Uterus (tissue), 4 donors: ENCODE measurements around the gene RBP5. TPM values are rescaled to one million over a fixed set of nuclear protein-coding genes. Genes with fewer than 3 reads are reported as not detected.

Experiments used
- DNase-seq, 2 donors: peaks; one replicate each; pipeline ENCODE4 v3.0.0-alpha.2; 2019 to 2020
- H3K27ac ChIP-seq, 2 donors: fragments of 200-600 bp; sonication (generic); 1 replicate in 1 of 2; 2 replicates in 1 of 2; pipeline ENCODE4 v1.5.1; 2016 to 2018
- H3K27me3 ChIP-seq, 2 donors: fragments of 200-600 bp; sonication (generic); one replicate each; pipeline ENCODE4 v1.5.1; 2018 to 2019; ENCODE audit warnings: control low read depth in 1 of 2
- H3K36me3 ChIP-seq, 2 donors: fragments of 200-600 bp; sonication (generic); one replicate each; pipeline ENCODE4 v1.5.1; 2019; ENCODE audit warnings: control low read depth in 1 of 2
- H3K4me1 ChIP-seq, 2 donors: fragments of 200-600 bp; sonication (generic); one replicate each; pipeline ENCODE4 v1.5.1; 2018 to 2019; ENCODE audit warnings: control low read depth in 1 of 2
- H3K4me3 ChIP-seq, 2 donors: fragments of 200-600 bp; sonication (generic); 1 replicate in 1 of 2; 2 replicates in 1 of 2; pipeline ENCODE4 v1.5.1; 2018 to 2019; ENCODE audit warnings: mild to moderate bottlenecking in 1 of 2
- H3K9me3 ChIP-seq, 2 donors: fragments of 200-600 bp; sonication (generic); one replicate each; pipeline ENCODE4 v1.5.1; 2019; ENCODE audit warnings: control low read depth in 1 of 2
- POLR2A ChIP-seq, 2 donors: fragments of 450-650 bp; IDR thresholded peaks; one replicate each; pipeline ENCODE4 v1.6.1; 2016; ENCODE audit warnings: antibody characterized with exemption in 2 of 2, mild to moderate bottlenecking in 1 of 2, moderate library complexity in 1 of 2
- intact Hi-C: fragments of 100-400 bp; cut with DNase I; formaldehyde crosslinking; loops from one replicate; pipeline ENCODE4 v1.15.1; 2023; ENCODE audit warnings: low total_unique reads
- total RNA-seq, 4 donors: library from RNA; depleted of rRNA in 3 of 4; stranded (reverse); fragments of >200 nt in 3 of 4; gene quantifications; one replicate each; pipeline versions ENCODE4 v1.1.0 to v1.2.4, GENCODE V29; 2014 to 2023
- TF ChIP-seq, protein P1 (sequence below), 4 experiments: fragments of 200-600 bp in 2 of 4; fragments of 450-650 bp in 2 of 4; sonication (generic) in 2 of 4; IDR thresholded peaks; one replicate each; pipeline ENCODE4 v1.5.1; 2016 to 2019; ENCODE audit warnings: antibody characterized with exemption in 4 of 4, mild to moderate bottlenecking in 2 of 4, moderate library complexity in 1 of 4
- donor health status: DM: yes; HTN: yes; CAD: no.

Gene RBP5
- total RNA-seq, 4 donors from 2014 or later, result 2.4 to 26.5 (median 8.2) TPM; not detected in 1

DNA sequence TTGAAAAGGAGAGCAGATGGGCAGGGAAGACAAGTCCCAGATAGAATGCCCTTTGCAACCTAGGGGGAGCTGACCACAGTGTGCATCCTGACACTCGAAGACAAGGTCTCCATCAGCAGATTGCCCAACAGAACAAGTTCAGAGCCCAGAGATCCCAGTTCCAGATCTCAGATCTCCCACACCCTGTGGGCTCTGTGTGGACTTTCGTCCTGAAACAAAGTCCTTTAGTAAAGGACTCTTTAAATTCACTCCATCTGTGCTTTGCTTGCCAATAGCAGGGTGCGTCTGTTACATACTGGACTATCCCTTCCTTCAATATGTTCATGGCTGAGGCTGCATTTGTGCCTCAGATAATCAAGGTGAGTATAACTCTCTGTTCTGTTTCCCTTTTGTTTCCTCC, 11.0 kb downstream of the RBP5 start:
- Histone ChIP-seq H3K4me3 (no peak overlapping the region), H3K27me3 (no peaks in the 10 kb centered on the region), H3K27ac (no peak overlapping the region), H3K4me1 (no peaks in the 10 kb centered on the region), H3K9me3 (no peaks in the 10 kb centered on the region), H3K36me3 (no peaks in the 10 kb centered on the region)
- TF ChIP-seq, protein P1, sequence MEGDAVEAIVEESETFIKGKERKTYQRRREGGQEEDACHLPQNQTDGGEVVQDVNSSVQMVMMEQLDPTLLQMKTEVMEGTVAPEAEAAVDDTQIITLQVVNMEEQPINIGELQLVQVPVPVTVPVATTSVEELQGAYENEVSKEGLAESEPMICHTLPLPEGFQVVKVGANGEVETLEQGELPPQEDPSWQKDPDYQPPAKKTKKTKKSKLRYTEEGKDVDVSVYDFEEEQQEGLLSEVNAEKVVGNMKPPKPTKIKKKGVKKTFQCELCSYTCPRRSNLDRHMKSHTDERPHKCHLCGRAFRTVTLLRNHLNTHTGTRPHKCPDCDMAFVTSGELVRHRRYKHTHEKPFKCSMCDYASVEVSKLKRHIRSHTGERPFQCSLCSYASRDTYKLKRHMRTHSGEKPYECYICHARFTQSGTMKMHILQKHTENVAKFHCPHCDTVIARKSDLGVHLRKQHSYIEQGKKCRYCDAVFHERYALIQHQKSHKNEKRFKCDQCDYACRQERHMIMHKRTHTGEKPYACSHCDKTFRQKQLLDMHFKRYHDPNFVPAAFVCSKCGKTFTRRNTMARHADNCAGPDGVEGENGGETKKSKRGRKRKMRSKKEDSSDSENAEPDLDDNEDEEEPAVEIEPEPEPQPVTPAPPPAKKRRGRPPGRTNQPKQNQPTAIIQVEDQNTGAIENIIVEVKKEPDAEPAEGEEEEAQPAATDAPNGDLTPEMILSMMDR (IDR thresholded peaks at IDR 0.05), result no peak
- TF ChIP-seq POLR2A (IDR thresholded peaks at IDR 0.05), result no peak
- DNase-seq, result no peak
- intact Hi-C loops, result loop anchor here (10.0 kb wide), 1 partner anchor 173 kb away; the partner anchor contains the start of genes C12orf57 and RNU7-1

DNA sequence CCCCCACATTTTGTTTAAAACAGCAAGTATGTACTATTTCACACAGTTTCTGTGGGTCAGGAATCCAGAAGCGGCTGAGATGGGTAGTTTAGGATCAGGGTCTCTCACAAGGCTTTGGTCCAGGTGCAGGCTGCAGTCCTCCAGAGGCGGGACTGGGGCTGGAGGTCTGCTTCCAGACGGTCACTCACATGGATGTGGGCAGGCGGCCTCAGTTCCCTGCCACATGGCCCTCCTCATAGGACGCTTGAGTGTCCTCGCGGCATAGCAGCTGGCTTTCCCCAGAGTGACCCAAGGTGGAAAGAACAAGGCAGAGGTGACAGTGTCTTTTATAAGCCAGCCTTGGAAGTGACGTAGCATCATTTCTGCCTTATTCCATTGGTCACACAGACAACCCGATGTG, 11.8 kb downstream of the RBP5 start:
- DNase-seq, result no peak
- no peaks in the 10 kb centered on the region for H3K36me3 ChIP-seq
- H3K27me3 ChIP-seq, result no peaks in the 10 kb centered on the region
- no peak overlapping the region for H3K4me3 ChIP-seq
- H3K9me3 ChIP-seq, result no peaks in the 10 kb centered on the region
- no peak overlapping the region for H3K27ac ChIP-seq
- H3K4me1 ChIP-seq, result no peaks in the 10 kb centered on the region
- intact Hi-C loops, result loop anchor here (10.0 kb wide), 1 partner anchor 172 kb away; the partner anchor contains the start of genes C12orf57 and RNU7-1
- TF ChIP-seq, protein P1 (IDR thresholded peaks at IDR 0.05), result no peak
- TF ChIP-seq POLR2A (IDR thresholded peaks at IDR 0.05), result no peak

DNA sequence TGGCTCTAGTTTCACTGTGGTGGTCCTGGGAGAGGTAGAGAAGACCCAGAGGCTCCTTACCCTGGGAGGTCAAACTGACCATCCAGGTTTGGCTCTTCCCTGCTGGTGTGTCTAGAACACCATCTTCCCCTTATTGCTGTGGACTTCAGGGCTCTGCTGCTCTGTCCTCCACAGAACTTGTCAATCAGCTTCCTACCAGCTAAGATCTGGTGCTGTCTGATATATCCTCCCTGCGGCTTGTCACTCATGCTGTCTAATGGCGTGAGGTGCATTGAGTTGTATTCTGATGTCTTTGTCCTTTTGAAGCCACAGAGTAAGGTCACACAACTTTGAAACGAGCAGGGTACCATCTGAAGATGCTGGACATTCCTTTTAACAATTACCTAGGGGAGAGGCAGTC, 12.5 kb downstream of the RBP5 start:
- DNase-seq, result no peak
- H3K27ac ChIP-seq, result no peak overlapping the region
- H3K36me3 ChIP-seq, result no peaks in the 10 kb centered on the region
- no peaks in the 10 kb centered on the region for H3K4me1 ChIP-seq
- no peak for TF ChIP-seq POLR2A (IDR thresholded peaks at IDR 0.05)
- TF ChIP-seq, protein P1 (IDR thresholded peaks at IDR 0.05), result no peak
- H3K4me3 ChIP-seq, result no peak overlapping the region
- no peaks in the 10 kb centered on the region for H3K9me3 ChIP-seq
- H3K27me3 ChIP-seq, result no peaks in the 10 kb centered on the region
- intact Hi-C loops, result loop anchor here (10.0 kb wide), 1 partner anchor 171 kb away; the partner anchor contains the start of genes C12orf57 and RNU7-1

DNA sequence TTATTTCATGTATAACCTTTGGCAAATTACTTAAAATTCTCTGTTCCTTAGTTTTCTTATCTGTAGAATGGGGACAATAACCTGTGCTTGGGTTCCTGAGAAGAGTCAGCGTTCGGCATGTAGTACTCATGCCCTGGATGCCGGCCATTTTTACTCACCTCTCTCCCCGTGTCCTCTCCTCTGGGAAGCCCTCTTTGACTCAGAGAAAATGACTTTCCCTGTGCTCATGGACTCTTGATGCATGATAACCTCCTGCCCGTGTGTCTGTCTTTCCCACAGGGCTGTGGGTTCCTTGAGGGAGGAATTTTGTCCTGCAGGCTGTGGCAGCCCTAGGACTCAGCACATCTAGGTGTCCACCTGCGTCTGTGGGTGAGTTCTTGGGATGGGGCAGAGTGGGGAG, 13.8 kb downstream of the RBP5 start:
- no peaks in the 10 kb centered on the region for H3K36me3 ChIP-seq
- no peak overlapping the region for H3K27ac ChIP-seq
- DNase-seq, result no peak
- H3K4me1 ChIP-seq, result no peaks in the 10 kb centered on the region
- no peak overlapping the region for H3K4me3 ChIP-seq
- TF ChIP-seq, protein P1 (IDR thresholded peaks at IDR 0.05), result no peak
- no peak for TF ChIP-seq POLR2A (IDR thresholded peaks at IDR 0.05)
- no peaks in the 10 kb centered on the region for H3K9me3 ChIP-seq
- intact Hi-C loops, result loop anchor here (10.0 kb wide), 1 partner anchor 170 kb away; the partner anchor contains the start of genes C12orf57 and RNU7-1
- no peaks in the 10 kb centered on the region for H3K27me3 ChIP-seq

DNA sequence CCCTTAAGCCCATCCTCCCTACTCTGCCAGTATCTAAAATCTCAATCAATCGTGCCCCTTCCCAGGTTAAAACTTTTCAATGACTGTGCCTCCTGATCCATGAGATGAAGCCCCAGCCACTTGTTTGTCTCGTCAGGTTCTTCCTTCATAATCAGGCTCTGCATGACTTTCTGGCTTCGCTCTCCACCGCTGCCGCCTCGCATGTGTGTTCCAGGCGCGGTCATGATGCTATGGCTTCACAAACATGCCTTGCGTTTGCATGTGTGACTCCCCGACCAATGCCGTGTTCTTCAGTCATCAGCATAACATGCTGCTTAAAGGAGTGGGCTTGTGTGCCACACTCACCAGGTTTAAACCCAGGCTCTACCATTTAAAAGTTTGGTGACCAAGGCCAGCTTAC, 14.7 kb downstream of the RBP5 start:
- TF ChIP-seq, protein P1 (IDR thresholded peaks at IDR 0.05), result no peak
- no peak for TF ChIP-seq POLR2A (IDR thresholded peaks at IDR 0.05)
- Histone ChIP-seq H3K27ac (no peak overlapping the region), H3K27me3 (no peaks in the 10 kb centered on the region), H3K9me3 (no peaks in the 10 kb centered on the region), H3K4me3 (no peak overlapping the region), H3K36me3 (no peaks in the 10 kb centered on the region), H3K4me1 (no peaks in the 10 kb centered on the region)
- DNase-seq, result peak in 1 of 2 donors; percentile 14
- intact Hi-C loops, result loop anchor here (10.0 kb wide), 1 partner anchor 169 kb away; the partner anchor contains the start of genes C12orf57 and RNU7-1
